GDM1 (cell line): ENCODE data around the gene HDAC4.

ENCODE experiments used
- DNase-seq: peaks from one replicate; lab custom pipeline; 2025; lab: John Stamatoyannopoulos, UW

HDAC4 gene

DNA sequence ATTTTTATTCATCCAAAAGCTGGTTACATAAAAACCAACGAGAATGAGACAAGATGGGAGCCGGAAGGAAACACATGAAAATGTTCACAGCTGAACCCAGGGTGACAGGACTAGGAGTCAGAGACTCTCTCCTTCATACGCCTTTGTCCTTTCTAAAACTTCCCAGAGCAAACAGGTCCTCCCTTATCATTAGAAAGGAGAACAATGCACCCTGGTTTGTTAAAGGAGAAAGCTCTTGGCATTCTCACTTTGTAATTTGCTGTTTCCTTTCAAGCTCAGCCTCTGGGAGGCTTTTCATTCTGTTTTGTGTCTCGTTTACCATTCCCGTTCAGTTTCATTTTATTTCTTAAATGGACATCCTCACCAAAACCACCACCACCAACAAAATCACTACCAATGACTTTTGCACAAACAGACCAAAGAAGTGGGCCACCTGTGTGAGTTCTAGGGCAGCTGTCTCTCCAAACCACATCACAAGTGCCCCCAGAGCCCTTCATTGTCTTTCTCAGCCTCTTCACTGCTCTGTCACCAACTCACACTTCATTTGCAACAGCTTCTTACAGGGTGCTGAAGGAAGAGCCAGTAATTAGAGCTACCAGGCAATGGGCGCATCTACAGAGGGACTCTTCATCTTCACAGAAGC lies 105.3 kb downstream of the HDAC4 start:
- no peak for DNase-seq

DNA sequence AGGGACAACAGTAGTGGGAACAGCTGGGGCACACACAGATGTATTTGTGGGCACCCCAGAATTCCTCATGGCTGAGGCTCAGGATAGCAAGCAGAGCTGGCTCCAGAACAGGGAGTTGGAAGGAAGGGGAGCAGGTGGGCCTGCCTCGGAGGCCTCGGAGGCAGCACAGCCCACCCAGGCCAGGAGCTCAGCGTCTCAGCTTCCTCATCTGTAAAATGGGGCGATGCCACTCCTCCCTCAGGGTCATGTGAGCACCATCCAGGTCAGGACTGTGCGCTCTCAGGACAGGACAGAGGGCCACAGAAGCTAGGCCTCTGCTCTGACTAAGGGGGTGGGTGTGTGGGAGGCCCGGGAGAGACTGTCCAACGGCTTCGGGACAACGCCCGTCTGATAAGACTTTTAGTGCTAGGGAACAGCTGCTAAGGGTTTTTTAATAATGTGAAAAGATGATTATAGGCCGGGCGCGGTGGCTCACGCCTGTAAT lies 106.2 kb downstream of the HDAC4 start:
- no peak for DNase-seq

DNA sequence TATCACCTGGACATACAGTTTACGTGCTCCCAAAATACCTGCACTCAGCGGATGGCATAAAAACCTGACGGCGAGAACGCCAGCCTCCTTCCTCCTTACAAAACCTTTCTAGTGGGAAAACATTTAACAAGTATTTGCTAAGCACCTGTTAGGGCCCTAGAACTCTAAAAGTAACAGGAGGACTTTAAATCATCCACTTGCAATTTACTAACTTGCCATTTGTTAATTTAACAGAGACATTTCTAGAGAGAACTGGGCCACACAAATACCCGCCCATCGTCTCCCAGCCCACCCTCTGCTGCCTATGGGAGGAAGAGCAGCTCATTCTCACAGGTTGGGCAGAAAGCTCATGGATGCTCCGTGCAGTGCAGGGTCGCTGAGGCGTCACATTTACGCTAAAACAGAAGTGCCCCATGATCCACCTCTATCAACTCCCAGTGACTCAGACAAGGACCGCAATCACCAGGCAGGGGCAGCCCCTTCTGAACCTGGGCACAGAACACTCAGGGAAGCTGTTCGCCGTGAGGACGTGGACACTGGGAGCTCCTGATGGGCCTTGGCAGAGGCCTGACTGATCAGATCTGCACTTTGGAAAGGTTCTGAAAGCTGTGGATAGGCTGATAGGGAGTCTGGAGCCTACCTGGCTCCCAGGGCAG lies 106.9 kb downstream of the HDAC4 start:
- no peak for DNase-seq

DNA sequence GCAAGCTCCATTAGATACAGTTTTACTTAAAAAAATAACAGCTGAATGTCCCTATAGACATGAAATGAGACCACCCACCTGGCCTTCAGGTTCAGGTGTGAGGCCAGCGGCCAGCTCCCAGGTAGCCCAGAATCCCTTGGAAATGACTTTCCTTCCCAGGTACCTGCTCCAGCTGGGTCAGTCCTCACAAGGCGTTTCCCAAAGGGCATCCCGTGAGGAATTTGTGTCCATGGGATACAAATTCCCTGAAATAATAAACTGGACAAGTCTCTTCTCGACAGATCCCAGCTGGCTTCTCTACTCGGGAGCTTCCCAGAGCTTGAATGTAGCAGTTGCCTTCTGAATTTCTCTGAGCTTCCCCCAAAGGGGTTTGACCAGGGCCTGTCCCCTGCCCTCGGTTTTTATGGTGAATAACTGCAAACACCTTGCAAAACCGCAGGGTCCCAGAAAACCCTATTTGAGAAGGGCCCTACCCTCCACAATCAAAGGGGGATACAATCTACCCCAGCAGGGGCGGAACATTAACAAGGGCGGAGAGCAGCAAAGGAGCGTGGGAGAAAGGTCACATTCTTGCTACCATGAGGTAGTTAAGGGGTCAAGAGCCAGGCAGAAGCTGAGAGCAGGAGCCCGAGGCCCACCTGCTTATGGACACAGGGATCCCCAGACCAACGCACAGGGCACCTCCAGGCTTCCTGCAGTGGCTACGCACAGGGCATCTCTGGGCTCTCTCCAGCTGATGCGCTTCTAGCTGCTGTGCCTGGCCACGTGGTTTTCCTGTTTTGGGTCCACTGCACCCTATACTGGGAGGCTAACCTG lies 107.7 kb downstream of the HDAC4 start:
- DNase-seq, result no peak

DNA sequence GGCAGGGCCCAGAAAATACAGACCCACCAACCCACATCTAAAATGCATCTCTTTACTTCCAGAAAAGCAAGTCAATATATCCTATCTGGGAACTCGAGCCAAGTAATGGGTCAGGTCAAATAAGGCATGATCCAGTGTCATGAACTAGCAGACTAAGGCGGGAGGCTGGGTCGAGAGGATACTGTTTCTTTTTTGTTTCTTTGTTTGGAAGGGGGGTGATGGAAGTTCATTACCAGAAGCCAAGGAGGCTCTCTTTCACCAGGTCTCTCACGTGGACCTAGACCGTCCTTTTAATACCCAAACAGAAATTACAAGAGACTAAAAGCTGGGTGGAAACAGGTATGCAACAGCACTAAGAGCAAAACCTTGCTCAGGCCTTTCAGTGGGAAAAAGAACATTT lies 108.3 kb downstream of the HDAC4 start:
- no peak for DNase-seq

DNA sequence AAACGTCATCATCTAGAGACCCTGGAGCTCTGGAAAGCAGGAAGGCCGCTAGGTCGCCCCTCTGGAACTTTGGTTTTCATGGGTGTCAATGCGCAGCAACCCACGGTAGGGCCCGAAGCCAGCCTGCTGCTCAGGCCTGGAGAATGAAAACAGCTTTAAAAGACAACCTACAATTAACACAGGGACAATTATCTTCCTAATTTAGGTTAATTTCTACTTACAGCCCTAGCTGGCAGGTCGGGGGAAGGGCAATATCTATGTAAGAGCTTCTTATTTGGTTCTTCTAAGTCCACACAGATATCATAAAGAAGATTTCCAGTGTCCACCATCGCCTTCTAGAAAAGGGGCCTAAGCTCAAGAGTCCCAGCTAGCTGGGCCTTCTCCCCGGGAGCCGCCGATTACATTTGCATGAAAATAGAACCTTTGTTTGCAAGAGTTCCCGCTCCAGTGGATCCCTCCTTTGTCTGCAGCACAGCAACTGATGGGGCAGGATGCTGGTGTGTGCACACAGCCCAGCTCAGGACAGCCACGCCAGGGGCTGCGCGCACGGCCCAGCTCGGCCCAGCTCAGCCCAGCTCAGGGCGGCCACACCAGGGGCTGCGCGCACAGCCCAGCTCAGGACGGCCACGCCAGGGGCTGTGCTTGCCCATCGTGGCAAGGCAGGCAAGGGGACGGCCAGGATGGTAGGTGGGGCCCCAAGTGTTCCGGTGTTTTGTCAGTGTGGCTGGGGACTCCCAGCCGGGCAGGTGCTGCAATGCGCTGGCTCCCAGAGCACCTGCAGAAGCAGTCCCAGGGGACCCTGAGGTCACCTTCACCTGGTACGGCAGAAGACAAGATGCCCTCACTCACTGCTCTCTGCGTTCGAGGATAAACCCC lies 109.1 kb downstream of the HDAC4 start:
- DNase-seq, result no peak

DNA sequence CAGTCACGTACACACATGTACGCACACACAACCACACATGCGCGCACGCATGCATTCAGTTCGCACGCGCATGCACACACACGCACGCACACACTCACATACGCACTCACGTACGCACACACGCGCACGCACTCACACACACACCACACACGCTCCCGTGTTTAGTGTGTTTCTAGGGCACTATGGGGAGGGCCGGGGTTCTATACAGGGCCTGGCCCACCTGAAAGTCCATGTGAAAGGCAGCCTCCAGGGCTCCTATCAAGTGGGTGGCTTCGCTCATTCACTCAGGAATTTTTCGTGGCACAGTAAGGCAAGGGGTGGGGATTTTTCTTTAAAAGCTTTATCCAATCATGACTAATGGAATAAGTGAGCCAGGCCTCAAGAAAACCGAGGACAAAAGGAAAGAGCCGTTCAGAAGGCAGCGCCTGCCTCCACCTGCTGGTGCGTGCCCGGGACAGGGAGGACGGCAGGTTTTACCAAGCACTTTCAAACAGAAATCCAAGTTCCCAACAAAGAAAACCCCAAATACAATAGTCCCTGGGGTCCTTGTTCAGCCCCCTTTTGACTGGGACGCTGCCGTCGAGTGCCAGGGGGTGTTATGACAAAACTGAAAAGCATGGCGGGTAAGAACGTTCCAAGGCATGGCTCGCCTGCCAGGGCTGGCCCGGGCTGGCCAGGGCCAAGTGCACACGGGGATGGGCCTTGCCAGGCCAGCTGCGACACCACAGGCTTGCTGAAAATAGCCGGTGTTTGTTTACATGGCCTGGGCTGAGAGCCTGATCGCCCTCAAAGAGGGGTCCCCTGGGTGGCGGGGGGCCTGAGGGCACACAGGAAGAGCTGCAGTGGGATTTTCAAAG lies 110.0 kb downstream of the HDAC4 start:
- no peak for DNase-seq

DNA sequence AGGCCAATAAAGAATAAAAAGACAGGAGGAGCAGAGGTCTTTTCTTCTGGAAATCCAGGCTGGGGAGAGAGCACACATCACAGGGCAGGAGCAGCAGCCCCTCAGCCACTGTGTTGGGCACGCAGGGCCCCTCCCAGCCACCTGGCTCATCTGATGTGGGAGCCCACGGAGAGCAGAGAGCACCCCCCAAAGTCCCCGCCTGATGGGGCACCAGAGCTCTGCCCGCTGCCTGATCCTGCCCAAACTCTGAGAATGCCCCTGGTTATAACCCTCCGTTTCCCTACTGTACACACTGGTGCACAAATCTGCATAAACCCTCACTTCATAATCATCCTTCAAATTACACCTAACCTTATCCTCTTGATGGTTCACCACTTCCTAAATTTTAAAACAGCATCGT lies 111.3 kb downstream of the HDAC4 start:
- DNase-seq, result no peak

DNA sequence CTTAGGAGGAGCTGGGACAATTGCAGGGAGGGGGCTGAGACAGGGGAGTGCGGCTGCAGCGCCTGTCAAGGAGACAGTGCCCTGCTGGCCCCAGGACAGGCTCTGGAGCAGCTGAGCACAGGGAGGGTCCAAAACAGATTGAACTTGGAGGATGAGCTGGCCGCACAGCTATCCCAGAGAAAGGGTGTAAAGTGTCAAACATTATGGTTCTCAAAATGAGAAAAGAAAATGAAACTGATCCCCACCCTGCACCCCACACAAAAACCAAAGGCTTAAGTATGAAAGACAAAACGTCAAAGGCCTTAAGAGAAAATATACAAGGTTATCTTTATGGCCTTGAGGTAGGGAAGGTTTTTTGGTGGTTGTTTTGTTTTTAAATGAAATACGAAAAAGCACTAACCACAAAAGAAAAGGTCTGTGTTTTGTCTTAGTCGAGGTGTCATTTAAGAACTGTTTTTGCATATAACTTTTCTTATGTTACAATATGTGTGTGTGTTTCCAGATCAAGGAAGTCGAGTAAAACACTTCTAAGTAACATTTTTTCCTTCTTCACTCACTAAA lies 111.8 kb downstream of the HDAC4 start:
- no peak for DNase-seq

DNA sequence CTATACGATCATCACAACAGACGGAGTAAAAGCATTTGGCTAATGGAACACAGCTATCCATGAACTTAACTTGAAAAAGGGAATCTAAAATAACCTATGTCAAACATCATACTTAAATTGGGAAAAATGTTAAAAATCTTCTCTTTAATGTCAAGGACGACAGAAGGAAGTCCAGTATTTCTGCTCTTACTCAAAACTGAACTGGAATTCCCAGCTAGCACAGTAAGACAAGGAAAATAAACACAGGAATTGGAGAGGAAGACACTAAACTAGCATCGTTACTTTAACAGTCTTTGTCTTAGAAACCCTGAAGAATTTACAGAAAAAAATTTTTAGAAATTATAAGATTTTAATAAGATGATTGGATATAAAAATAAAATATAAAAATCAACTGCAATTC lies 112.6 kb downstream of the HDAC4 start:
- DNase-seq, result no peak

DNA sequence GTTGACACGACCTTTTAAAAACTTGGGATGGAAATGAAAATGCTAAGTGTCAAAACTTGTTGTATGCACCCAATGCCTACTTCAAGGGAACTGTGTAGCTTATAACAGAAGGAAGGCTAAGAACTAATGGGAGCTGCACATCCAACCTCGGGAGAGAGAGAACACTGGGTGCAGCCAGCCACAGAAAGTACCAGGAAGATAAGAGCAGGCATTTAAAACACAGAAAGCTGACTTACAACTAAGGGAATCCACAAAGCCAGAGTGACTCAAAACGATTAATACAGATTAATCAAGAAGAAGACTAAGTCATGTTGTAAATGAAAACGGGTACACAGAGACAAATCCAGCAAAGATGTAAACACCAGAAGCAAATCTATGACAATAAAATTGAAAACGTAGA lies 113.4 kb downstream of the HDAC4 start:
- no peak for DNase-seq

DNA sequence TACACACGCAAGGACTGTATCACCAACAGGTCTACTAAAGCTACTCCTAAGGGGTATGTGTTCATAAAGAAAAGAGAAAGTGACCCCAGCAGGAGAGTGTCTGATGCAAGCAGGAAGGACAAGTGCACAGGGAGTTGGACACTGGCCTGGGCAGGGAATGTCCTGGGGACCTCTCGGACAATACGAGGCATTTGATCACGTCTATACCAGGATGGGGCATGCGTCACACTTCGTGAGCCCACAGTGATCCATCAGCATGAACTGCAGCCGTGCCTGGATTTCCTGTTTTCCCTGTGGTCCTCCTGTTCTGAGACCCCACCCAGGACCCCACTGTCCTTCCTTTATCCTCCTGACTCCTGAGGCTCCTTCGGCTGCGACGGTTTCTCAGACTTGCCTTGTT lies 113.9 kb downstream of the HDAC4 start:
- no peak for DNase-seq

DNA sequence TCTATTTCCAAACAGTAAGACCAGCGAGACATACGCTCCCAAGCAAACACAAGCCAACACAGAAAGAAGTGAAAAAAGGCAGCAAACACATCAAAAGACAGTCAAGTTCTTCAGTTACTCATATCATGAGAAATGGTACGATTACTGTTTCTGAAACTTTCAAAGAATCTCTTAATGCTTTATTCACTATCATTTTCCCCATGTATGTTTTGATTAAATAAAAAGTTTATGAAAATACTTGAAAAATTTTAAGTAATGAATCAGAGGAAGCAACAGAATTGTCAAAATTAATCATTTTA lies 114.9 kb downstream of the HDAC4 start:
- no peak for DNase-seq

DNA sequence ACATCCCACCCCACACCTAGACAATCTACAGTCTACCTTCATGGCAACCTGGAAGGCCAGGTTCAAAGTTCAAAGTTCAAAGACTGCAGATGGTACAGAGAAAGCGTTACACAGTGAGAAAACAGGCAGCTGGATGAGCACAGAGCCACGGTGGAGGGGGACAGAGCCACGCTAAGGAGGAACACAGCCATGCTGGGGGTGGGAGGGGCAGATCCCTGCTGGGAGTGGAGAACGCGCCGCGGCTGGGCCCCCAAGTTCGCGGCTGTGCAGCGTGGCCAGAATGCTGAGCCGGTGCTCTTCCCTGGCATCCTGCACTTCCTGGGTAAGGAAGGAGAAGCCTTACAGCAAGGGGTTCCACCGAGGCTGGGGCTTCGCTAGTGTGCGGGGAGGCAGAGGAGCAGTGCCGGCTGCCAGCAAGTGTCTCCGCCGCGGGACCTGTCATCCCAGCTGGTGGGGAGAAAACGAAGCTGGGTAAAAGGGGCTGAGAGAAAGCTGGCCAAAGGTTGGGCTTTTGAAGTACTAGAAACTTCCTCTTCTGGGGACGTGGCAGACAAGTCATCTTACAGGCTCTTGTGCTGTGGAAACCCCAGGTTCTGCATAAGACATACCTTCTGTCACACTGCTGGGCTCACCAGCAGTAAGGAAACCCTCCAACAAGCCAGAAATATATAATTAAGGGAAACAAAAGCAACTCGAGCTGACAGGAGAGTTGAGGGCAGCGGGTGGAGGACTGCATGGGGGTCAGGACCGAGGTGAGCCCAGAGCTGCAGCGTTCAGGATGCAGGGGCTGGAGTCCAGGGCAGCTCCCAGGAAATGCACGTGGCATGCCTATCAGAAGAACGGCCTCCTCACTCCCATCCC lies 115.5 kb downstream of the HDAC4 start:
- peak; percentile 32 for DNase-seq

DNA sequence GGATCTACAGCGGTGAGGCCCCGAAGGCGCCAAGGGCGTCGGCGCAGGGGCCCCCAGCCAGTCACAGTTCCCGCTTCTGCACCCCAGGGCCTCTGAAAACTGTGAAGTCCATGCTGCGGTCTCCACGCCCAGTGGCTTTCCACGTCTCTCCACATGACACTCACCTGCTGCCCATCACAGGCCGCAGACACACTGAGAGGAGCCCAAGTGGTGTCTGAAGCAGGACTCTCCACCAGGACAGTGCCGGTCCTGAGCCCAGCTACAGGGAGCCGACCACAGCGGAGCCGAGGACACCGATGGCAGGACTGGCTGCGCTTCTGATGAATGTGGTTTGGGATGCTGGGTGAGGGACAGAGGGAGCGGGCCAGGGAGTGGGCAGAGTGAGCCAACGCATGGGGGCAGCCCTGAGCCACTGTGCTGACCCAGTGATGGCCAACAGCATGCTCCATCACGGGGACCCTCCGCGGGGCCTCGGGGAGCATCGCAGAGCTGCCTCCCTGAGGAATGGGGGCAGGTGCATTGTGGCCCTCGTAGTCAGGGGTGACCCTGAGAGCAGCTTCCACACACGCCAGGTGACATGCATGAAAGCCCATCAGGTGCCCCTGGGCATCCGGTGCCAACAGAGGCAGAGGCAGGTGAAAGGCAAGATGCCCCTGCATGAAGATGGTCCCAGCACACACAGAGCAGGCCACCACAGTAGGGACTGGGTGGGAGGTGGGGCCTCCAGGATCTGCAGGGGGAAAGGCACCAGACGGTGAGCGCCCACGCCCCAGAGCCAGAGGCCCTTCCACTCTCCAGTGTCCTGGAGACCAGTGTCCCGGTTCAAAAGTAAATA lies 116.6 kb downstream of the HDAC4 start:
- DNase-seq, result no peak

DNA sequence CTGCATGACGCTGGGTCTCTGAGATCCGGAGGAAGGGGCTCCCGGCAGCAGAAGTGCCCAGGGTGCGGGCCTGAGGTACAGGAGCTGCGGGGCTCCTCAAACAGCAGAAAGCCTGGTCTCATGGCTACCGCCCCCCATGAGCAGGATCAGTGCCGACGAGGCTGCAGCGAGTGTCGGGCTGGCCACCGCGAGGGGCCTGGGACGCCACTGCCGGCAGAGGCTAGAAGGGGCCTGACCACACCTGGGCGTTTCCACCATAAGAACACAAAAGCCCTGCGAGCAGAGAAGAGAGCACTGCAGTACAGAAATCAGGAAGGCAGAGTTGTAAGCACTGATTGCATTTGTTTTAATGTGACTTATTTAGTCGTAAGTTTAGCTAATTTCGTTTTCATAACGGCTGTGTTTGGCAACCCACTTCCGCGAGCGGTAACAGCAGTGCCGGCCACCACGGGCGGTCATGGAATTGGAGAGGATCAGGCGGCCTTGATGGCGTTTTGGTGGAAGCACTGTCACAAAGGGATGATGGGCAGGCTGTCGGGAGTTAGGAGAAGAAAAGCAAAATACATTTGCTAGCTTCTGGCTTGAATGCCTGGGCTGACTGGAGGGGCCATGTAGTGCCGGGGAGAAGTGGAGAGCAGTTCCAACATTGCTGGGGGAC lies 117.4 kb downstream of the HDAC4 start:
- DNase-seq, result no peak

DNA sequence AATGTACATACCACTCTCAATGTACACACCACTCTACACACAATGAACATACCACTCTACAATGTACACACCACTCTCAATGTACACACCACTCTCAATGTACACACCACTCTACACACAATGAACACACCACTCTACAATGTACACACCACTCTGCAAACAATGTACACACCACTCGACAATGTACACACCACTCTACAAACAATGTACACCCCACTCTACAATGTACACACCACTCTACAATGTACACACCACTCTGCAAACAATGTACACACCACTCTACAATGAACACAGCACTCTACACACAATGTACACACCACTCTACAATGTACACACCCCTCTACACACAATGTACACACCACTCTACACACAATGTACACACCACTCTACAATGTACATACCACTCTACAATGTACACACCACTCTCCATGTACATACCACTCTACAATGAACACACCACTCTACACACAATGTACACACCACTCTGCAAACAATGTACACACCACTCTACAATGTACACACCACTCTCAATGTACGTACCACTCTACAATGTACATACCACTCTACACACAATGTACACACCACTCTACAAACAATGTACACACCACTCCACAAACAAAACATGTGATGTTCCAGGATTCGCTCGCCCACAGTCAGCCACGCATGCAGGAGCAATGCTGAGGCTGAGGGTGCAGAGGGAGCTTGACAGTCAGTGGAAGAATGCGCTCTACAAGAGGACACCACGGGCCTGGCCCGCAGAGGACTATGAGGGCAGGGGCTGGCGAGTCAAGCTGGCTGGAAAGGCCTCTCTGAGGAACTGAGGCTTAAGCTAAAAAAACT lies 118.2 kb downstream of the HDAC4 start:
- DNase-seq, result no peak
